GM21619 (cell line): ENCODE measurements around the gene TMEM86A.

ENCODE experiments used
- ATAC-seq: cut with Tn5 transposase; IDR thresholded peaks from one replicate; pipeline ENCODE4 v1.9.1; 2021; ENCODE audit not compliant: unreplicated experiment

The TMEM86A gene

DNA sequence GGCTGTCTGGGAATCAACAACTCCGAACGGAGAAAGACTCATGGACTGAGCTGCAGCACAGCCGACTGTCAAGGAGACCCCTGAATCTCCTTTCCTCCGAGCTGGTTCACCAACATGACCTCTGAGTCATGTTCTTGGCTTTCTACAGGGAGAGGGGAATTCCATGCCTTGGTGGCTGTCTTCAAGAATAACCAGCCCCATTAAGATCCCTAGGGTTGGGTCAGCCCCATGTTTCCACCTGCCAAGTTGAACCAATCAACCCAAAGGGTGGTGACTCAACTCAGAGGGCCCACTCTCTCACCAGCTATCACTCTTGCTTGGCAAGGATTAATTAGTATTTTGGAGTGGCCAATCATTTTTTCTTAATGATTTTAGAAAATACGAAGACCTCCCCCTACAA is 55.7 kb downstream of the TMEM86A start:
- ATAC-seq: no peak
